Omental fat pad (tissue), 4 donors: ENCODE measurements around the gene IFT88. TPM values are rescaled to one million over a fixed set of nuclear protein-coding genes. Genes with fewer than 3 reads are reported as not detected.

Experiments
- ATAC-seq: fragments of 150-250 bp; one replicate; pipeline ENCODE4 v1.9.1; 2016; ENCODE audit warnings: mild to moderate bottlenecking, moderate library complexity; ENCODE audit not compliant: low FRiP score
- DNase-seq: peaks from one replicate; pipeline ENCODE4 v3.0.0-alpha.2; 2019; ENCODE audit warnings: low spot score
- CTCF ChIP-seq, 3 donors: fragments of 450-650 bp; IDR thresholded peaks; one replicate each; pipeline ENCODE4 v1.5.1; 2016 to 2017; ENCODE audit warnings: antibody characterized with exemption in 3 of 3, mild to moderate bottlenecking in 3 of 3, moderate library complexity in 2 of 3
- small RNA-seq: library from RNA; depleted of rRNA; stranded (forward); fragments of <200 nt; gene quantifications from one replicate; pipeline ENCODE3, GENCODE V24; 2016
- total RNA-seq, 4 donors: library from RNA; depleted of rRNA; stranded (reverse); fragments of >200 nt; gene quantifications; one replicate each; pipeline ENCODE4 v1.1.0, GENCODE V29; 2016

The IFT88 gene
- total RNA-seq, 4 donors from 2014 or later = 9.2 to 14.2 (median 11.3) TPM

- no peak for DNase-seq
- ATAC-seq = no peak
- no peak for TF ChIP-seq CTCF (IDR thresholded peaks at IDR 0.05)
These were observed 160.9 kb downstream of the IFT88 start for GRCh38 chr13:20727856-20728255.

GRCh38 chr13:20728579-20729311 is 161.8 kb downstream of the IFT88 start:
- TF ChIP-seq CTCF (IDR thresholded peaks at IDR 0.05) = no peak
- no peak for DNase-seq
- no peak for ATAC-seq

- ATAC-seq = no peak
- no peak for DNase-seq
- no peak for TF ChIP-seq CTCF (IDR thresholded peaks at IDR 0.05)
These were observed 163.0 kb downstream of the IFT88 start for GRCh38 chr13:20729633-20730585.

- TF ChIP-seq CTCF (IDR thresholded peaks at IDR 0.05) = no peak
- no peak for ATAC-seq
- no peak for DNase-seq
These were observed 171.7 kb downstream of the IFT88 start for GRCh38 chr13:20738616-20739015.

GRCh38 chr13:20740021-20740420 is 173.1 kb downstream of the IFT88 start:
- no peak for TF ChIP-seq CTCF (IDR thresholded peaks at IDR 0.05)
- no peak for ATAC-seq
- DNase-seq = no peak

Small RNA genes within 50 kb of the gene (small RNA-seq; reads per million reads assigned to genes)
- 2.1 reads per million, percentile 42 among the genes with 10 or more reads in this experiment for gene RNU2-7P

Other genes starting within 250 kb of the IFT88 start
- 10 to 100 TPM; 30.3 to 42.2 (median 35.3) TPM for gene CRYL1, start 41.3 kb upstream of the IFT88 start, total RNA-seq
- 1 to 10 TPM; 2.1 to 3.5 (median 2.5) TPM for gene IL17D, start 136.5 kb downstream of the IFT88 start, total RNA-seq
- gene EEF1AKMT1, start 206.8 kb downstream of the IFT88 start, total RNA-seq = 10 to 100 TPM in 3 of 4 donors, 1 to 10 TPM in 1; 7.4 to 20.0 (median 13.4) TPM